ENCODE results near the gene ARID1B.

DNA sequence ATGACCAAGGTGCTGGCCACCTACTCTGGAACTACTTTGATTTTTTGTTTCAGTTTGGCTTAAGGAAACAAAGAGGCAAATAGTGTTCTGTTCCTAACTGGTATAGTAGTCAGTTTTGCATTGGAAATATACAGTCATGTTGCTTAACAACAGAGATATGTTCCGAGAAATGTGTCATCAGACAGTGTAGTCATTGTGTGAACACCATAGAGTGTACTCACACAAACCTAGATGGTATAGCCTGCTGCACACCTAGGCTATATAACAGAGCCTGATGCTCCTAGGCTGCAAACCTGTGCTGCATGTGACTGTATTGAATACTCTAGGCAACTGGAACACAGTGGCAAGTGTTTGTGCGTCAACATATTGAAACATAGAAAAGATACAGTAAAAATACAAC, 80.4 kb downstream of the ARID1B start:
- TF ChIP-seq CTCF (IDR thresholded peaks at IDR 0.05; ENCODE audit: insufficient read depth, low read depth, low read length) (no peak), EZH2 (IDR thresholded peaks at IDR 0.05; ENCODE audit: insufficient read depth, low read length) (no peak)

Data from astrocyte (in vitro differentiated cells and primary cell).